HepG2 (cell line): ENCODE data around the gene PIP4K2C. TPM values are rescaled to one million over a fixed set of nuclear protein-coding genes. Genes with fewer than 3 reads are reported as not detected.

Source experiments
- ADNP ChIP-seq: sonication (generic); formaldehyde crosslinking; IDR thresholded peaks from 2 replicates; pipeline ENCODE4 v1.4.0; 2020; ENCODE audit warnings: missing genetic modification reagents
- ARNT2 ChIP-seq: sonication (generic); formaldehyde crosslinking; IDR thresholded peaks from 2 replicates; pipeline ENCODE4 v1.8.0; 2022; ENCODE audit warnings: mild to moderate bottlenecking, low read depth, missing genetic modification reagents, moderate library complexity
- FOXO1 ChIP-seq: sonication (generic); formaldehyde crosslinking; IDR thresholded peaks from 2 replicates; pipeline ENCODE4 v1.4.0; 2020; ENCODE audit warnings: missing genetic modification reagents
- HMGA1 ChIP-seq: sonication (generic); formaldehyde crosslinking; conservative IDR thresholded peaks from 2 replicates; pipeline ENCODE4 v1.4.0; 2020; ENCODE audit warnings: missing genetic modification reagents
- JUND ChIP-seq: sonication (generic); formaldehyde crosslinking; IDR thresholded peaks from 2 replicates; pipeline ENCODE4 v1.8.0; 2022; ENCODE audit warnings: mild to moderate bottlenecking, missing genetic modification reagents
- MED13 ChIP-seq: sonication (generic); formaldehyde crosslinking; IDR thresholded peaks from 2 replicates; pipeline ENCODE4 v1.5.0; 2020; ENCODE audit warnings: missing genetic modification reagents
- MTA3 ChIP-seq: sonication (generic); formaldehyde crosslinking; IDR thresholded peaks from 2 replicates; pipeline ENCODE4 v1.4.0; 2020; ENCODE audit warnings: missing genetic modification reagents
- NFIC ChIP-seq: IDR thresholded peaks from 2 replicates; pipeline ENCODE4 v1.6.1; 2012; ENCODE audit warnings: mild to moderate bottlenecking, low read length, inconsistent platforms
- PRDM4 ChIP-seq: sonication (generic); formaldehyde crosslinking; IDR thresholded peaks from 2 replicates; pipeline ENCODE4 v1.9.0; 2021; ENCODE audit warnings: missing genetic modification reagents, borderline replicate concordance
- PTBP1 ChIP-seq: fragments of 200-400 bp; formaldehyde crosslinking; IDR thresholded peaks from 2 replicates; pipeline ENCODE4 v1.6.1; 2018; ENCODE audit warnings: low read length, low read depth; ENCODE audit not compliant: poor library complexity, severe bottlenecking
- ZFP62 ChIP-seq: sonication (generic); formaldehyde crosslinking; IDR thresholded peaks from 2 replicates; pipeline ENCODE4 v1.4.0; 2020; ENCODE audit warnings: missing genetic modification reagents
- ZNF136 ChIP-seq: sonication (generic); formaldehyde crosslinking; IDR thresholded peaks from 2 replicates; pipeline ENCODE4 v1.8.1; 2022; ENCODE audit warnings: low read depth, mild to moderate bottlenecking, moderate library complexity, missing genetic modification reagents
- ZNF224 ChIP-seq: sonication (generic); formaldehyde crosslinking; IDR thresholded peaks from 2 replicates; pipeline ENCODE4 v1.5.0; 2020; ENCODE audit warnings: mild to moderate bottlenecking, missing genetic modification reagents
- ZNF317 ChIP-seq: sonication (generic); formaldehyde crosslinking; IDR thresholded peaks from 2 replicates; pipeline ENCODE4 v1.5.0; 2020; ENCODE audit warnings: mild to moderate bottlenecking, missing genetic modification reagents
- ZNF333 ChIP-seq: sonication (generic); formaldehyde crosslinking; IDR thresholded peaks from 2 replicates; pipeline ENCODE4 v1.4.0; 2020; ENCODE audit warnings: mild to moderate bottlenecking, missing genetic modification reagents, borderline replicate concordance
- ZNF563 ChIP-seq: sonication (generic); formaldehyde crosslinking; IDR thresholded peaks from 2 replicates; pipeline ENCODE4 v1.8.0; 2022; ENCODE audit warnings: mild to moderate bottlenecking, moderate library complexity, missing genetic modification reagents
- ZNF704 ChIP-seq: sonication (generic); formaldehyde crosslinking; IDR thresholded peaks from 2 replicates; pipeline ENCODE4 v1.8.1; 2023; ENCODE audit warnings: mild to moderate bottlenecking, inconsistent platforms, moderate library complexity, missing genetic modification reagents, borderline replicate concordance
- ZNF746 ChIP-seq: sonication (generic); formaldehyde crosslinking; IDR thresholded peaks from 2 replicates; pipeline ENCODE4 v1.8.0; 2022; ENCODE audit warnings: mild to moderate bottlenecking, missing genetic modification reagents
- ZNF775 ChIP-seq: sonication (generic); formaldehyde crosslinking; IDR thresholded peaks from 2 replicates; pipeline ENCODE4 v1.4.0; 2020; ENCODE audit warnings: missing genetic modification reagents, mild to moderate bottlenecking, moderate library complexity, borderline replicate concordance
- ZNF777 ChIP-seq: sonication (generic); formaldehyde crosslinking; IDR thresholded peaks from 2 replicates; pipeline ENCODE4 v1.4.0; 2020; ENCODE audit warnings: missing genetic modification reagents
- ZNF841 ChIP-seq: sonication (generic); formaldehyde crosslinking; IDR thresholded peaks from 2 replicates; pipeline ENCODE4 v1.8.1; 2023; ENCODE audit warnings: missing genetic modification reagents, borderline replicate concordance
- ZSCAN29 ChIP-seq: sonication (generic); formaldehyde crosslinking; conservative IDR thresholded peaks from 2 replicates; pipeline ENCODE4 v1.4.0; 2020; ENCODE audit warnings: mild to moderate bottlenecking, missing genetic modification reagents
- polyA plus RNA-seq, 8 experiments: library from polyadenylated mRNA; depleted of rRNA in 3 of 8; stranded (reverse) in 7 of 8; unstranded in 1 of 8; fragments of >200 nt; fragmentation: Illumina TruSeq in 4 of 8; extraction: Trizol in 4 of 8; gene quantifications; 2 replicates each; pipeline versions ENCODE4 v1.2.1 to v1.2.3, GENCODE V29; 2011 to 2016; ENCODE audit warnings: low read depth in 4 of 8, missing spikeins in 1 of 8, mixed read lengths in 1 of 8; ENCODE audit not compliant: insufficient read depth in 1 of 8
- total RNA-seq, 5 experiments: library from RNA; depleted of rRNA; stranded (reverse); fragments of >200 nt; fragmentation: Illumina TruSeq; extraction: Trizol; gene quantifications; 2 replicates each; pipeline ENCODE4 v1.2.3, GENCODE V29; 2016; ENCODE audit warnings: low read depth in 1 of 5
- TF ChIP-seq, protein P1 (sequence below): sonication (generic); formaldehyde crosslinking; IDR thresholded peaks from 2 replicates; pipeline ENCODE4 v1.5.1; 2020; ENCODE audit warnings: missing genetic modification reagents, mild to moderate bottlenecking, borderline replicate concordance
- TF ChIP-seq, protein P2 (sequence below): sonication (generic); formaldehyde crosslinking; IDR thresholded peaks from 2 replicates; pipeline ENCODE4 v1.5.1; 2020; ENCODE audit warnings: mild to moderate bottlenecking, missing genetic modification reagents, moderate library complexity

Gene PIP4K2C
- total and polyA plus RNA-seq, 2 of the 13 experiments (the other 11 are each of a cell fraction or from before 2014, with no cell fraction given): 23.3 to 26.4 TPM

- peak; percentile 71; the same call in 1 of the 2 replicates for TF ChIP-seq ZNF704 (CRISPR knock-in tag)
- no peak for TF ChIP-seq ZNF136 (CRISPR knock-in tag)
- TF ChIP-seq ZNF775 (CRISPR knock-in tag): no peak
- no peak for TF ChIP-seq ZSCAN29
- TF ChIP-seq PRDM4 (CRISPR knock-in tag): no peak
- TF ChIP-seq ZNF841 (CRISPR knock-in tag): no peak
- no peak for TF ChIP-seq ZNF746 (CRISPR knock-in tag)
- TF ChIP-seq ZNF224 (CRISPR knock-in tag): no peak
- no peak for TF ChIP-seq ZNF317 (CRISPR knock-in tag)
- TF ChIP-seq ARNT2 (CRISPR knock-in tag): peak; percentile 86; the same call in 1 of the 2 replicates
- no peak for TF ChIP-seq ZNF333 (CRISPR knock-in tag)
- TF ChIP-seq, protein P1, sequence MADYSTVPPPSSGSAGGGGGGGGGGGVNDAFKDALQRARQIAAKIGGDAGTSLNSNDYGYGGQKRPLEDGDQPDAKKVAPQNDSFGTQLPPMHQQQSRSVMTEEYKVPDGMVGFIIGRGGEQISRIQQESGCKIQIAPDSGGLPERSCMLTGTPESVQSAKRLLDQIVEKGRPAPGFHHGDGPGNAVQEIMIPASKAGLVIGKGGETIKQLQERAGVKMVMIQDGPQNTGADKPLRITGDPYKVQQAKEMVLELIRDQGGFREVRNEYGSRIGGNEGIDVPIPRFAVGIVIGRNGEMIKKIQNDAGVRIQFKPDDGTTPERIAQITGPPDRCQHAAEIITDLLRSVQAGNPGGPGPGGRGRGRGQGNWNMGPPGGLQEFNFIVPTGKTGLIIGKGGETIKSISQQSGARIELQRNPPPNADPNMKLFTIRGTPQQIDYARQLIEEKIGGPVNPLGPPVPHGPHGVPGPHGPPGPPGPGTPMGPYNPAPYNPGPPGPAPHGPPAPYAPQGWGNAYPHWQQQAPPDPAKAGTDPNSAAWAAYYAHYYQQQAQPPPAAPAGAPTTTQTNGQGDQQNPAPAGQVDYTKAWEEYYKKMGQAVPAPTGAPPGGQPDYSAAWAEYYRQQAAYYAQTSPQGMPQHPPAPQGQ (CRISPR knock-in tag): no peak
- no peak for TF ChIP-seq FOXO1 (CRISPR knock-in tag)
- no peak for TF ChIP-seq PTBP1
- TF ChIP-seq ZFP62 (CRISPR knock-in tag): no peak
- TF ChIP-seq MTA3 (CRISPR knock-in tag): no peak
- TF ChIP-seq MED13 (CRISPR knock-in tag): no peak
- no peak for TF ChIP-seq HMGA1 (CRISPR knock-in tag)
- TF ChIP-seq ZNF777 (CRISPR knock-in tag): no peak
- no peak for TF ChIP-seq ZNF563 (CRISPR knock-in tag)
- TF ChIP-seq, protein P2, sequence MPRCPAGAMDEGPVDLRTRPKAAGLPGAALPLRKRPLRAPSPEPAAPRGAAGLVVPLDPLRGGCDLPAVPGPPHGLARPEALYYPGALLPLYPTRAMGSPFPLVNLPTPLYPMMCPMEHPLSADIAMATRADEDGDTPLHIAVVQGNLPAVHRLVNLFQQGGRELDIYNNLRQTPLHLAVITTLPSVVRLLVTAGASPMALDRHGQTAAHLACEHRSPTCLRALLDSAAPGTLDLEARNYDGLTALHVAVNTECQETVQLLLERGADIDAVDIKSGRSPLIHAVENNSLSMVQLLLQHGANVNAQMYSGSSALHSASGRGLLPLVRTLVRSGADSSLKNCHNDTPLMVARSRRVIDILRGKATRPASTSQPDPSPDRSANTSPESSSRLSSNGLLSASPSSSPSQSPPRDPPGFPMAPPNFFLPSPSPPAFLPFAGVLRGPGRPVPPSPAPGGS (CRISPR knock-in tag): no peak
- TF ChIP-seq ADNP (CRISPR knock-in tag): no peak
- TF ChIP-seq NFIC: no peak
- TF ChIP-seq JUND (CRISPR knock-in tag): no peak
Measured at GRCh38 chr12:57546438-57547287, 44.3 kb upstream of the PIP4K2C start, which contains the start of gene DCTN2 (continued).
